ENCODE data around the gene OTUD6A.

The OTUD6A gene

GRCh38 chrX:70079870-70080269, 17.6 kb downstream of the OTUD6A start:
- no peak overlapping the region for H3K27ac ChIP-seq
- no peak for TF ChIP-seq CTCF (conservative IDR thresholded peaks at IDR 0.05)

GRCh38 chrX:70082723-70083122, 20.5 kb downstream of the OTUD6A start:
- H3K27ac ChIP-seq: no peak overlapping the region
- no peak for TF ChIP-seq CTCF (conservative IDR thresholded peaks at IDR 0.05)

- no peak for TF ChIP-seq CTCF (conservative IDR thresholded peaks at IDR 0.05)
- no peak overlapping the region for H3K27ac ChIP-seq
Observed at GRCh38 chrX:70084592-70085240, 22.5 kb downstream of the OTUD6A start.

- peak overlapping the region; percentile 90 for H3K27ac ChIP-seq
- TF ChIP-seq CTCF (conservative IDR thresholded peaks at IDR 0.05): no peak
Observed at GRCh38 chrX:70087857-70088630, 25.8 kb downstream of the OTUD6A start.

GRCh38 chrX:70088751-70089150, 26.5 kb downstream of the OTUD6A start:
- H3K27ac ChIP-seq: peak overlapping the region; percentile 90
- TF ChIP-seq CTCF (conservative IDR thresholded peaks at IDR 0.05): no peak

GRCh38 chrX:70089604-70090297, 27.5 kb downstream of the OTUD6A start:
- TF ChIP-seq CTCF (conservative IDR thresholded peaks at IDR 0.05): no peak
- peak overlapping the region; percentile 90 for H3K27ac ChIP-seq

GRCh38 chrX:70092247-70092646, 30.0 kb downstream of the OTUD6A start:
- no peak overlapping the region for H3K27ac ChIP-seq

More at GRCh38 chrX:70092247-70092646, 30.0 kb downstream of the OTUD6A start:
- no peak for TF ChIP-seq CTCF (conservative IDR thresholded peaks at IDR 0.05)
